Testis (tissue), 2 donors: ENCODE results near the gene AAR2.

Experiments
- CTCF ChIP-seq, 3 experiments: fragments of 450-650 bp in 2 of 3; fragments of 200-600 bp in 1 of 3; sonication (generic) in 1 of 3; IDR thresholded peaks; one replicate each; pipeline ENCODE4 v1.5.1; 2016 to 2019; ENCODE audit warnings: antibody characterized with exemption in 3 of 3, mild to moderate bottlenecking in 2 of 3, moderate library complexity in 1 of 3
- POLR2A ChIP-seq: fragments of 450-650 bp; IDR thresholded peaks from one replicate; pipeline ENCODE4 v1.6.1; 2017; ENCODE audit warnings: antibody characterized with exemption, mild to moderate bottlenecking, moderate library complexity

- TF ChIP-seq CTCF (IDR thresholded peaks at IDR 0.05) (no peak), POLR2A (no peak)
Observed at GRCh38 chr20:36273414-36274180, 37.3 kb downstream of the AAR2 start.
